Activated T-helper 9 cell treated with anti-CD3 and anti-CD28 coated beads, Interleukin-2, amount 50 U/mL, for 16 hours (primary cell): ENCODE data around the gene MSANTD4.
"Not testable (repeated sequence)": the region's sequence is repeated elsewhere in the genome, so short reads cannot be mapped to it uniquely, and the experiment has no call there.

Experiments
- DNase-seq: peaks from one replicate; pipeline ENCODE4 v3.0.0-alpha.2; 2020; ENCODE audit warnings: low read depth

MSANTD4 gene

GRCh38 chr11:106021967-106022794, at the start of gene MSANTD4:
Gene MSANTD4, minus strand, starts transcription at chr11:106022240. Its CDS starts 11,323 bp downstream, at chr11:106010917.
- peak; percentile 94 for DNase-seq

GRCh38 chr11:106070606-106071005, 48.6 kb upstream of the MSANTD4 start:
- no peak for DNase-seq

GRCh38 chr11:106063009-106063408, 41.0 kb upstream of the MSANTD4 start:
- no peak for DNase-seq

GRCh38 chr11:106061954-106062949, 40.2 kb upstream of the MSANTD4 start:
- no peak for DNase-seq

GRCh38 chr11:106061249-106061784, 39.3 kb upstream of the MSANTD4 start:
- no peak for DNase-seq

GRCh38 chr11:106059617-106060016, 37.6 kb upstream of the MSANTD4 start:
- no peak for DNase-seq

GRCh38 chr11:106058377-106058776, 36.3 kb upstream of the MSANTD4 start:
- DNase-seq: not testable (repeated sequence)

GRCh38 chr11:106051103-106051502, 29.1 kb upstream of the MSANTD4 start:
- no peak for DNase-seq

- DNase-seq: no peak
These were observed 27.9 kb upstream of the MSANTD4 start for GRCh38 chr11:106049727-106050476.

GRCh38 chr11:106047631-106048030, 25.6 kb upstream of the MSANTD4 start:
- no peak for DNase-seq

- DNase-seq: no peak
These were observed 21.5 kb upstream of the MSANTD4 start for GRCh38 chr11:106043540-106043939.

GRCh38 chr11:106032861-106033260, 10.8 kb upstream of the MSANTD4 start:
- DNase-seq: no peak

GRCh38 chr11:106031936-106032335, 9.9 kb upstream of the MSANTD4 start:
- no peak for DNase-seq

- DNase-seq: no peak
These were observed 9.3 kb upstream of the MSANTD4 start for GRCh38 chr11:106031202-106031810.

- DNase-seq: no peak
These were observed 8.6 kb upstream of the MSANTD4 start for GRCh38 chr11:106030609-106031008.

- DNase-seq: no peak
These were observed 795 bp upstream of the MSANTD4 start for GRCh38 chr11:106022795-106023275.

- DNase-seq: no peak
These were observed 666 bp downstream of the MSANTD4 start for GRCh38 chr11:106021181-106021966.

- no peak for DNase-seq
These were observed 4.9 kb downstream of the MSANTD4 start for GRCh38 chr11:106017093-106017492.

- no peak for DNase-seq
These were observed 7.0 kb downstream of the MSANTD4 start for GRCh38 chr11:106015066-106015465.

GRCh38 chr11:106014620-106015019, 7.4 kb downstream of the MSANTD4 start:
- DNase-seq: no peak
